22Rv1 (cell line): ENCODE results near the gene DNASE1.
A peak's percentile ranks its signal among the peaks of the same experiment; 100 is the strongest.
"Not testable (repeated sequence)": the region's sequence is repeated elsewhere in the genome, so short reads cannot be mapped to it uniquely, and the experiment has no call there.

Experiments
- H3K27ac ChIP-seq: fragments of 450-650 bp; 2 replicates; pipeline ENCODE4 v1.5.1; 2017
- CTCF ChIP-seq: fragments of 450-650 bp; IDR thresholded peaks from 2 replicates; pipeline ENCODE4 v1.5.1; 2017; ENCODE audit warnings: mild to moderate bottlenecking
- ZFX ChIP-seq: fragments of 450-650 bp; IDR thresholded peaks from 2 replicates; pipeline ENCODE4 v1.6.1; 2017; ENCODE audit warnings: antibody characterized with exemption, borderline replicate concordance

DNASE1 gene

DNA sequence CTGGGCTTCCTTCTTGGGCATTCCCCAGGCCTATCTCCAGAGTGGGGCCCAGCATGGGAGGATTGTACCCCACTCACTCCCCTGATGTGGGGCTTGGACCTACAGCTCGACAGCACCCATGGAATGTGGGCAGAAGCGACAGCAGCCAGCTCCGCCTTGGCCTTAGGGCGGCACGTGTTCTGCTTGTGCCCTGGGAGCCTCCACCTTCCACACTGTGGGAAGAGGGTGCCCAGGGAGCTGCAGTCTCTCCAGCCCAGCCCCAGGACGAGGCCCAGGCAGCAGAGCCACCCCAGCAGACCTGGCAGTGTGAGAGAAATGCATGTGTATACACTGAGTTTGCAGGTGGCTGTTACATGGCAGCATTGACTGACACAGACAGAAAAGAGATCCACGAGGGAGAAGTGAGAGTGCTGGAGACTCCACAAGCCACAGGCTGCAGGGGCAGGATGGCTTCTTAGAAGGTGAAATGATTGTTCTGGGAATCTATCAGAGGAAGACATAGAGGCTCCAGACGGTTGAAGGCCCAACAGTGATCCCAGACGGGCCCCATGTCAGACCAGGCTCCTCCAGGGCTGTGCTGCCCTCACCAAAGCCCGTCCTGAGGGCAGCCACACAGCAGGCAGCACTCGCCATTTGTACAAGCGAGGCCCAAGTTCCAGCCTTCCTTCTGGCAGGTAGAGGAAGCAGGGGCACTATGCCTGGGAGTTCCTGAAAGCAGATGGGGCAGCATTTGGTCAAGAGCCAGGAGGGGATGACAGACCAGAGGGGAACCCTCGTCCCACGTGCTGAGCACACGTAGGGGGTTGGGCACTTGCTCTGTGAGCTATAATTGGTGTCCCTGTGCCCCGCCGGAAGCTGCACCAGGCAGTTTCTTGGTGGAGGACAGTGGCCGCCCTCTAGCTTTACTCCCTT, 2.8 kb upstream of the DNASE1 start:
- peak overlapping the region; percentile 20 for H3K27ac ChIP-seq
- TF ChIP-seq CTCF (no peak), ZFX (no peak)

DNA sequence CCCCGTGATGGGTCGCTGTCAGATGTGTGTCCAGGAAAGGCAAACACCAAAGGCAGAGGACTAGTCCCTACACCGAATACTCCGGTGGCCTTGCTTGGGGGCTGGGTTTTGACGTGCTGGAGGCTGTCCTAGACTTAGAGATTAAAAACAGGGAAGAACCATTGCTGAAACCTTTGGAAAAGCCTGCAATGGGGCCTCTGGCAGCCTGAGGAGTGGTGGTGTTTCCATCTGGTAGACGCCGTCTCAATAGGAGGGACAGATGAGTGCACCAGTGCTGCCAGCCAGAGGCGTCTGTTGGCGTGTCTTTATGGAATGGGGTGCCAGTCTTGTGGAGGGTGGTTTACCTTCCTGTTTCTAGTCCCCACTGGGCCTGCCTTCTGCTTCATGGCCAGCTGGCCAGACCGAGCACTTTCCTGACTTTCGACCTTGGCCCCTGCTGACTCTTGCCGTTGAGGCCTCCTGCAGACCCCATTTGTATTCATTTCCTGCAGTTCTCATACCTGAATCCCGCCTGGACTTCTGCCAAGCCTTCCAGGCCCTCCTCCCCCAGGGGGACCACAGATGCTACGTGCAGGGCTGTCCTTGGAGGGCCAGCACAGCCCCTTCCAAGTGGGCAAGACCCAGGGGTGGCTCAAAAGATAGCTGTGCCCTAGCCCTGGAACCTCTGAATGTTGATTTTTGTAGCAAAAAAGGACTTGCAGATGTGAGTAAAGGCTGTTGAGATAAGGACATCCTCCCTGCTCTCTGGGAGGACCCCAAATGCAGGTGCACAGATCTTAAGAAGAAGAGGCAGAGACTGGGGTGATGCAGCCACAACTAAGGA, 1.9 kb upstream of the DNASE1 start:
- TF ChIP-seq CTCF, result no peak
- TF ChIP-seq ZFX, result no peak
- H3K27ac ChIP-seq, result peak overlapping the region; percentile 20

GRCh38 chr16:3655030-3655395, 522 bp downstream of the DNASE1 start:
- TF ChIP-seq CTCF (no peak), ZFX (no peak)
- H3K27ac ChIP-seq, result peak overlapping the region; percentile 77

DNA sequence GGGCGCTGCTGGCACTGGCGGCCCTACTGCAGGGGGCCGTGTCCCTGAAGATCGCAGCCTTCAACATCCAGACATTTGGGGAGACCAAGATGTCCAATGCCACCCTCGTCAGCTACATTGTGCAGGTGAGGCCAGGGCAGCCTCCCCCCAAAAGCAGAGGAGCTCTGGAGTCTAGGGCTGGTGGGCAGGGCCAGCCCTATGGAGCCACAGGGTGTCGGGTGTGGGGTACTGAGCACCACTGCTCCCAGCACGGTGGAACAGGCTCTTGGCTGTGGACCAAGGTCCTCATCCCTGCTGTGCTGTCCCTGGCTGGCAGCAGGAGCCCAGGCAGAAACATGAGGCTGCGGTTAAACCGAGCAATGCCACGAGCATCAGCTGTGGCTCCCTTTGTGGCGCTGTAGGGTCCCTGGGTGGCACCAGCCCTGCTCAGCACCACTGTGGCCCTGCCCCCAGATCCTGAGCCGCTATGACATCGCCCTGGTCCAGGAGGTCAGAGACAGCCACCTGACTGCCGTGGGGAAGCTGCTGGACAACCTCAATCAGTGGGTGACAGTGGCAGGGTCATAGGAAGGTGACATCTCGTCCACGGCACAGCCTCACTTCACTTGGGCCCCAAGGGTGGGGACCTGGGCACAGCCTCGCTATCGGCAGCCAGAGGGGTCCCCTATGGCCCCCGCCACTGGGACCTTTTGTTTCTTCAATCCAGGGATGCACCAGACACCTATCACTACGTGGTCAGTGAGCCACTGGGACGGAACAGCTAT, 1.1 kb downstream of the DNASE1 start:
- peak overlapping the region; percentile 77 for H3K27ac ChIP-seq
- TF ChIP-seq CTCF (no peak), ZFX (no peak)

GRCh38 chr16:3656160-3656490, 1.6 kb downstream of the DNASE1 start:
- H3K27ac ChIP-seq, result not testable (repeated sequence)

- no peak for TF ChIP-seq ZFX
- no peak for TF ChIP-seq CTCF
- H3K27ac ChIP-seq, result peak overlapping the region; percentile 43; the same call in 1 of the 2 replicates
Observed at GRCh38 chr16:3656491-3657468, 2.3 kb downstream of the DNASE1 start.

DNA sequence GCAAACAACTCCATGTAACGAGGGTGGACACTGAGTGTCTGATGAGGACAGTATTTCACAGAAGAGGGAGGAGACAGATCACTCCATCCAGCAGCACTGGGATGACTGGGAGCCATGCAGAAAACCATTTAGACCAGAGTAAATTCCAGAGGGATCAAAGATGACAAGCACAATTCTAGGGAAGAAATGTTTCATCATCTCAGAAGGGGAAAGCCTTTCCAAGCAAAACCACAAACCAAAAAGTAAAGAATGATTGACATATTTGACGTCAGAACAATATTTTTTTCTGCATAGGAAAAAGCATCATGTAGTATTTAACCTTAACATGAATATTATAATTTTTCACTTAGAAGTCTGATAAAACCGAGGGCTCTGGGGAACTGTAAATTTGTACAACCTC, 4.8 kb downstream of the DNASE1 start:
- TF ChIP-seq ZFX, result no peak

More for the DNA sequence above, 4.8 kb downstream of the DNASE1 start:
- H3K27ac ChIP-seq, result peak overlapping the region; percentile 43; the same call in 1 of the 2 replicates
